GM19239 (cell line): ENCODE data around the gene ANGEL1.
A peak's percentile ranks its signal among the peaks of the same experiment; 100 is the strongest.

Experiments used
- DNase-seq: peaks from one replicate; pipeline ENCODE4 v3.0.0; 2011; ENCODE audit warnings: low spot score; ENCODE audit not compliant: insufficient read length
- FAIRE-seq: peaks from 2 replicates; lab custom pipeline; 2011; peaks lifted over from hg19 to GRCh38; lab: Jason Lieb, UNC

ANGEL1 gene, protein sequence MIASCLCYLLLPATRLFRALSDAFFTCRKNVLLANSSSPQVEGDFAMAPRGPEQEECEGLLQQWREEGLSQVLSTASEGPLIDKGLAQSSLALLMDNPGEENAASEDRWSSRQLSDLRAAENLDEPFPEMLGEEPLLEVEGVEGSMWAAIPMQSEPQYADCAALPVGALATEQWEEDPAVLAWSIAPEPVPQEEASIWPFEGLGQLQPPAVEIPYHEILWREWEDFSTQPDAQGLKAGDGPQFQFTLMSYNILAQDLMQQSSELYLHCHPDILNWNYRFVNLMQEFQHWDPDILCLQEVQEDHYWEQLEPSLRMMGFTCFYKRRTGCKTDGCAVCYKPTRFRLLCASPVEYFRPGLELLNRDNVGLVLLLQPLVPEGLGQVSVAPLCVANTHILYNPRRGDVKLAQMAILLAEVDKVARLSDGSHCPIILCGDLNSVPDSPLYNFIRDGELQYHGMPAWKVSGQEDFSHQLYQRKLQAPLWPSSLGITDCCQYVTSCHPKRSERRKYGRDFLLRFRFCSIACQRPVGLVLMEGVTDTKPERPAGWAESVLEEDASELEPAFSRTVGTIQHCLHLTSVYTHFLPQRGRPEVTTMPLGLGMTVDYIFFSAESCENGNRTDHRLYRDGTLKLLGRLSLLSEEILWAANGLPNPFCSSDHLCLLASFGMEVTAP

DNA sequence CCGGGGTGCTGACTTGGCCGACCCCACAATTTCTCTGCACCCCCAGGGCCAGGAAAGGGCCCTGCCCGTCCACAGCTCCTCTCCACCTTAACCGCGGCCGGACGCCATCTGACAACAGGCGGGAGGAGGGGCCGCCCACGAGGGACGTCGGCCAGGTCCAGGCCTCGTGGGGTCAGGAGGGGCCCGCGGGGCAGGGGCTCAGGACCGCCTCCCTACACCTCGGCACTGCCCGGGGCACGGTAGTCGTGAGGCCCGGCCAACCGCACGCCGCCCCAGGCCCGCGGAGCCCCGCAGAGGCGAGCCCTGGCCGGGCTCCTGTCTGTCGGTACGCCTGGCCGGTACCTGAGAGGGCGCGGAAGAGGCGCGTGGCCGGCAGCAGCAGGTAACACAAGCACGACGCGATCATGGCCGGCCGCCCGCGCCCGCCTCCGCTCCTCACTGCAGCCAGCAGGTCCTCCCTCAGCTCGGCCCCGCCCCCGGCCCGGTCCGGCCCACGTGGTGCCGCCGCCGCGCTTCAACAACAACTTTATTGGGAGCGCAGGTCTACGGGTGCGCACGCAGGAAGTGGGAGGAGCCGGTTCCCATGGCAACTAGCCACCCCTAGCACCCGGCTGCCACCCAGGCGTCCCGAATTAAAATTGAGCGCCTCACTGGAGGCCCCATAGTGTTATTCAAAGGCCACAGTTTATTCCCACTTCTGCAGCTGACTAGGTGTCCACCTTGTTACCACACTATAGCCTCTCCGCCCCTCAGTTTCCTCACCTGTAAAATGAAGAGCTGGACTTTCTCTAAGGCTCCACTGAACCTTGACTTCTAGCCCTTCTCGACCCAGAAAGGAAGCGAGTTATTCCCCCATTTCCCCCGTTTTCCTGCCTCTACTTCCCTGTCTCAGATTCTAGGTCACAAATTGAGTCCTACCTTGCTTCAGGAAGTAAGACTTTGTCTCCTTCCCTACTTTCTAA lies at the start of gene ANGEL1:
ANGEL1 (minus strand) TSS at position 461 of the 962 bp plus-strand sequence; CDS start at position 406, 55 bp downstream.
- DNase-seq (peak; percentile 84), FAIRE-seq (peak; percentile 95)

DNA sequence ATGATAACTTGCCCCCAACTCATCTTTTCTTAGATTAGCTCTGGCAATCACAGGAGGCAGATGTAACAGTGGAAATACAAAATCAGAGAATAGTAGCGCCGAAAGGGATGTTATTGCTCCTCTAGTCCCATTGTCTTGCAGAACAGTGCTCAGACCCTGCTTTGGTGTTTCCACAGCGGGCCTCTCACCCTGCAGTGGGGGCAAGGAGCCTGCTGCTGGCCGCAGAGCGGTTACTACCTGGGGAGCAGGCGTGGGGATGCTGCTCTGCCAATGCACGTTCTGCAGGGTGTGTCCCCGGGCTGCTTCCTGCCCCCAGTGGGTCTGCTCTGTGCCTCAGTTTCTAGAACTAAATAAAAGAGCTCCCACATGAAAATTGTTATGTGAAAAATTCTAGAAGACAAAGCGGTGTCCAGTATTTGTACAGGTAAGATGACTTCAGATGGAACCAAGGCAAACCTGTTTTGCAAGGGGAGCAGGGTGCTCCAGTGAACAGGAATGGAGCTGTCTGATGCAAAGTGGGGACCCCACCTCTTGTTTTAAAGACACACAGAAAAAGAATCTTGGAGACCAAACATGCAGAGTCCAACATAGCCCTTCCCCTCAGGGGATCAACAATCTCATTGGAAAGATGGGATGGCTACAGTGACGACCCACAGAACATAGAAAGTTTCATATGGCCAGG lies 49.0 kb upstream of the ANGEL1 start:
- FAIRE-seq (no peak), DNase-seq (no peak)

DNA sequence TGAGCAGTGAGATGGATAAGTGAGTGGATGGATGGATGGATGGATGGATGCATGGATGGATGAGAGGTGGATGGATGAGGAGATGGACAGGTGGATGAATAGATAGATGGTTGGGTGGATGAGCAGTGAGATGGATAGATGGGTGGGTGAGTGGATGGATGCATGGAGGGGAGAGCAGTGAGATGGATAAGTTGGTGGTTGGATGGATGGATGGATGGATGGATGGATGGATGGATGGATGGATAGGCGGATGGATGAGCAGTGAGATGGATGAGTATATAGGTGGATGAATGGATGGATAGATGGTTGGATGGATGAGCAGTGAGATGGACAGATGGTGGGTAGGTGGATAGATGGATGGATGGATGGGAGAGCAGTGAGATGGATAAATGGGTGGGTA lies 44.1 kb upstream of the ANGEL1 start:
- DNase-seq (no peak), FAIRE-seq (no peak)

DNA sequence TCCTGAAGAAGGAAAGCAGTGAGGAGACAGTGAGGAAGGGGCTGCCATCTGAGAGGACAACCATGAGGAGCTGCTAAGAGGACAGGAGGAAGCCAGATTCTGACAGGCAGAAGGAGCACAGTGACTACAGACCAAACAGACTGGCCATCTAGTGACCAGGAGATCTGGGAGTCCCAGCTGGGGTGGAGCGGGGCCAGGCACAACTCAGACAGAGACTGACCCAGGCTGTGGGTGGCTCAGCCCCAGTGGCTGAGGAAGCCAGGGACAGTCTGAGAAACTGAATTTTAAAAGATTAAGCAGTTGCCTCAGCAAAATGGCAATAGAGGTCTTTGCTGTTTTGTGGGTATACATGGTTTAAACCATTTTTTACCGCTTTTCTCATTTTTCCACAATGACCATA lies 42.4 kb upstream of the ANGEL1 start:
- no peak for DNase-seq
- no peak for FAIRE-seq

DNA sequence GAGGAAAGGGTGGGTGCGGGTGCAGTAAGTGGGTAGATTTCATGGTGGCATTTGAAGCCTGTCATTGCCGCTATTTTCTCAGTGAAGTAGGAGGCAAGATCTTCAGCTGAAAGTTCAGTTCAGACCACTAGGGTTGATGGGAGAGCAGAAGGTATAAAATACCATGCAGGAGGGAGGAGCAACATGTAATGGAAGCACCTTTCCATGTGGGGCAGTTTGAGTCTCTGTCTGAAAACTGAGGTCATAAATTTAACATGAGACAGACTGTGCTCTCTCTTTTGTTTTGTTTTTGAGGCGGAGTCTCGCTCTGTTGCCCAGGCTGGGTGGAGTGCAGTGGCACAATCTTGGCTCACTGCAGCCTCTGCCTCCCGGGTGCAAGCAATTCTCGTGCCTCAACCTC lies 36.2 kb upstream of the ANGEL1 start:
- DNase-seq (no peak), FAIRE-seq (no peak)

DNA sequence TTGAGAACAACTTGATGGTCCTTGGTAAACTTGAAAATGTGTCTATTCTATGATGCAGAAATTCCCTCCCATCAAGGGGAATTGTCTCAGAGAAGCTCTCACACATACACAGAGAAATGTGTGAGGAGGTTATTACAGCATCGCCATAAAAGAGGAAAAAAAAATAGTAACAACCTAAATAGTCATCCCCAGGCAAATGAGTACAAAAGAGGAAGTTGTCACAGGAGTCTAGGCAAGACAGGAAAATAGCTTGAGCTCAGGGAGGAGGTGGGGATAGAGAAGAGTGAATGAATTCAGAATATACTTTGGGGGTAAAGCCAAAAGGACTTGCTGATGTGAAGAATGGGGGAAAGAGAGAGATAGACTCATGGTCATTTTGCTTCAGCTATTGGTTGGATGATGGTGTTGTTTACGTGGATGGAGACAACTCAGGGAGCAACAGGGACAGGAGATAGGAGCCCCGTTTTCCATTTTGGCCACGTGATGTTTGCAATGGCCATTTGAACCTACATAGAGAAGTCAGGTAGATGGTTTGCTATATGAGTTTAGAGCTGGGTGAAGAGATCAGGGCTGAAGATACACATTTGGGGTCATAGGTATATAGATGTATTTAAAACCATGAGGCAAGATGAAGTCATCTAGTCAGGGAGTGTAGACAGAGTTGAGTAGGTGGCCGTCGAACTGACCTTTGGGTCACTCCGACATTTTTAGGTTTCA lies 33.8 kb upstream of the ANGEL1 start:
- DNase-seq (no peak), FAIRE-seq (no peak)

DNA sequence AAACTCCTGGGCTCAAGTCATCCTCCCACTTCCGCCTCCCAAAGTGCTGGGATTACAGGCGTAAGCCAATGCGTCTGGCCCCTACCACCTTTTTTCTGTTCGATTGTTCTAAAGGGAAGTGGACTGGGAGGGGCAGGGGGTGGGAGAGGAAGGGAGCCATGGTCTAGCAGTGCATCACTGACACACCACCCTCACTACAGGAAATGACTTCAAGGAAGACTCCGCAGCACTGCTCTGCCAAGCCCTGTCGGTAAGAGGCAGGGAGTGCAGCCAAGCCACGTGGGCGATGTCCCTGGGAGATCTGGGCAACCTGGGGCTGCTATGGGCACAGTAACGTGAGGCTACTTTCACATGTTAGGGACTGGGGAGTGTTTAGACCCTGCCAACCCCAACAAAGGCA lies 31.5 kb upstream of the ANGEL1 start:
- DNase-seq = no peak
- no peak for FAIRE-seq

DNA sequence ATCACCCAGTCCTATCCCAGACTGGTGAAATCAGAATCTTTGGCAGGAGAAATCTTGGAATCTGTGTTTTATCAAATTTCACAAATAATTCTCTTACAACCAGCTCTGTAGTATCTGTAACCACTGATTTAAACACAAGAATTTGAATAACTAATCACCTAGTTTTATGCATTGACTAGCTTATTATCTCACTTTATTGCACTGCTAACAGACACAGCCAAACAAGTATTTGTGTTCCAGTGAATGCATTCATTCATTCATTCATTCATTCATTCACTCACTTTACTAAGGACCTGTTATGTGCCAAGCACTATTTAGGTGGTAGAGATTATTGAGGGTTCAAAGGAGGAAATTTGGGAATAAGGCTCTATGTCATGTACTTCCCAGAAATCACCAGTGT lies 29.7 kb upstream of the ANGEL1 start:
- DNase-seq (no peak), FAIRE-seq (no peak)

DNA sequence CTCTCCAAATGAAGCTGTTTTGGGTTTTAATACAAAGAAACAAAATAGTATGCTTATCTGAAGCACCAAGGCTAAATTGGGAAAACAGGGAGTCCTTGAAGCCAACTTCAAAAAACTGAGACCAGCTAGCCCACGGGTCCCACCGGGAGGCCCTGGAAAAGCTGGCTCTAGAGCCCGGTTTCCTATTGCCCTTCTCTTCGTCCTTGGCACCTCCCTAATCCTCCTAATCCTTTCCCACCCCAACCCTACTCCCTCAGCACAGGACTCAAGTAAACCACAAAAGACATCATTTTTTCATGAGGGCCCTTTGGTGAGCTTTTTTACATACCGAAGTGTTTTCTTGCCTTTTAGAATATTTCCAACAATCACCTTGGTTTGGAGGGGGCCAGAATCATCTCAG lies 24.8 kb upstream of the ANGEL1 start:
- no peak for DNase-seq
- FAIRE-seq = no peak

DNA sequence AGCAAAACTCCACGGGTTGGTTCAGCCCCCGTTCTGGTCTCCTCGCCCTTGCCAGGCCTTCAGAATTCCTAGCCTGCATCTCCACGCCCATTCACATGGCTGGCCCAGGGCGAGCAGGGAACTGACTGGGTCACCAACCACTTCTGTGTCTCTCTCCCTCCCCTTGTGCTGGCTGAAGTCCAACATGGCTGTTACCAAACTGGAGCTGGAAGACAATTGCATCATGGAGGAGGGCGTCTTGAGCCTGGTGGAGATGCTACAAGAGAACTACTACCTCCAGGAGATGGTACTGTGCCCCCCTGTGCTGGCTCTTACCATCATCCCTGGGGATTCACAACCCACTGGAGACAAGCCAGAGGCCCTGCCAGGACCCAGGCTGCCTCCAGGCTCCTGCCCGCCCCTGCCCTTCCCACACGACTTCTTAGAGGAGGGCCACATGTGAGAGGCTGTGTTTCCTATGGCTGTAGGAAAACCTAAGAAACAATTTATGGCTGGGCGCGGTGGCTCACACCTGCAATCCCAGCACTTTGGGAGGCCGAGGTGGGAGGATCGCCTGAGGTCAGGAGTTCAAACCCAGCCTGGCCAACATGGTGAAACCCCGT lies 23.4 kb upstream of the ANGEL1 start:
- no peak for FAIRE-seq
- DNase-seq = no peak

DNA sequence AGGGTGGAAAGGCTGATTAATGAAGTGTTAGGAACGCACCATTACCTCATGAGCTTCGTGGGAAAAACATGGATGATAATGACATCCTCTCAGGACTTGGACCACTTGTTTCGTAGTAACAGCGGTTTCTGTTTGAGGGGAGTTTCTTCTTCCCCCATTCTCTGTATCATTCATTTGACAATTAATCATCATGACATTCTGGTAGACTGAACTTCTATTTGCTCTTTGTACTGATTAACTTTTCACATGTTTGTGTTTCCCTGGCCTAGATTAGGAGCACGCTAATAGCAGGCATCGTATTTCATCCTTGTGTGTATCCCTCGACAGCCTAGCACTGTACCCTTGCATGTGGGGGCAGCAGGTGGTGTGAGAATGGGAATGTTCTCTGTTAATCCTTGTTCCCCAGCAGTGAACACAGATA lies 21.6 kb upstream of the ANGEL1 start:
- no peak for DNase-seq
- no peak for FAIRE-seq

DNA sequence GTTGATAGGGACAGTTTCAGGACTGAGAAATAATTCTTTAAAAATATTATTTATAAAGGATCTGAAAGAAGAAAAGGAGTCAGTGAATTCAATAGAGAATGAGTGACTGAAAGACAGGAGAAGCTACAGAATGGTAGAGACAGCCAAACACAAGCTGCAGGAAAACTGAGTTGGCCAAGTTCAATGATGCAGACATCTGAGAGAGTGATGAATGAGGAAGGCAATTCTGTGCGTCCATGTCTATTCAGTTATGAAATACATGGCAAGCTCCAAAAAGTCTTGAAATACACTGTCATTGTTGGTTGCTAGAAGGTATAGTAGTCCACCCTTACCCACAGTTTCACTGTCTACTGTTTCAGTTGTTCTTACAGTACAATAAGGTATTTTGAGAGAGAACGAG lies 20.3 kb upstream of the ANGEL1 start:
- FAIRE-seq (no peak), DNase-seq (no peak)

DNA sequence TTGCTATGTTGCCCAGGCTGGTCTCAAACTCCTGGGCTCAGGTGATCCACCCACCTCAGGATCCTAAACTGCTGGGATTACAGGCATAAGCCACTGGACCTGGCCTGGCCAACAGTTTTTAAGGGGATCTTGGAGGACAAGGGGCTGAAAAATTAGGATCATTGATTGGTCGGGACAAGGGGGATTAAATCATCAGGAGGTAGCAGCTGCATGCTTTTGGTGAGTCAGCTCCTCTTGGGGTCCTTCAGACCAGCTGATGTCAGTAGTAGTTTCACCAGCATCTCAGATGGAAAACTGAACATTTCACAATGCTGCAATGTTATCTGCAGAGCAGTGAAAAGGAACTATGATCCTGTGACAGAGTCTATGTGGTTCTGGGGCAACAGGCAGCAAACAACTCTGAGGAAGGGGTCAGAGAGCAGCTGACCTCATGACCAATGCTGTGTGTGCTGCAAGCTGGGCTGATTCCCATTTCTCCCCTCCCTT lies 19.9 kb upstream of the ANGEL1 start:
- no peak for FAIRE-seq
- no peak for DNase-seq

DNA sequence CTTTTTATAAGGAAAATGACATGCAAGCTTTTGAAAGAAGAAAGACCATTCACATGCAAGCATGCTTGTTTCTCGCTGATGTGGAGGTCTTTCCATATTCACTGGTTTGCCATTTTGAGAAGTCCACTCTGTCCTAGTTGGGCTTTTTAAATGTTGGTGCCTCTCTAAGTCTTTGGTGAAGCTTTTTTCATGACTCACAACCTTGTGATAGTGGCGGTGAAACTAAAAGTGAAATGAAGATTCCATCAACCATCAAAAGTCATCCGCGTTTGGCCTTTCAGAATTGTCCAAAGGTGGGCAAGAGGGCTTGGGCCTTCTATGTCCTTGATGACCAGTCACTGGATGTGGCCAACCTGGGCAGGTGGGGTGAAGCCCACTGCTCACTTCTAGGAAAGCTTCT lies 17.9 kb upstream of the ANGEL1 start:
- FAIRE-seq (no peak), DNase-seq (no peak)

DNA sequence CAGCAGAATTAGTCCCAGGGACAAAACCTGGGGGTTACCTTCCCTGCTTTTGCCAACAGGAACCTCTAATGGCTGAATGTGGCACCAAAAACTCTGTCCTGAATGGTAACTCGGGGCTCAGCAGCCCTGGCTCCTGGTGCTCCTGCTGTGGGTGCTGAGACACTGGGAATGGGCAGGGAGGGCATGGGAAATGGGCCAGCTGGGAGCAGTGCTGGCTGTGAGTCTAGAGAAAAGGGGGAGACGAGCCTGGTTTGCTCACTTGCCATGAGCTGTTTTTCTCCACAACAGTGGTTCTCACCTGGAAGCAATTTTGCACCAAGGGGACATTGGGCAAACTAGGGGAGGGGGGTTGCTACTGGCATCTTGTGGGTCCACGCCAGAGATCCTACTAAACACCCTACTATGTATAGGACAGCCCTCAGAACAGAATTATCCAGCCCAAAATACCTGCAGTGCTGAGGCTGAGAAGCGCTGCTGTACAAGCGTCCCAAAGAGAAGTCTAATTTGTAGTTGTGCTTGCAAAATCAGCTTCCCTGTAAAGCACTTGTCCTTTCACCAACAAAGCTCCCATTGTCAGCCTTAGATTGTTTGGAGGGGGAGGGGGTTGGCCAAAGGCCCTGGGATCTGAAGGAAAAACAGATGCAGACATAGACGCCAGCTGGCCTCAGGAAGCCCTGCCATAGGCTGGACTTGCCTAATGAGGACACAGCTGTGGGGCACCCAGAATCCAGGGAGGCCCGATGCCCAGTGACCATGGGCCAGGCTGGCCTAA lies 17.2 kb upstream of the ANGEL1 start:
- FAIRE-seq (no peak), DNase-seq (no peak)

DNA sequence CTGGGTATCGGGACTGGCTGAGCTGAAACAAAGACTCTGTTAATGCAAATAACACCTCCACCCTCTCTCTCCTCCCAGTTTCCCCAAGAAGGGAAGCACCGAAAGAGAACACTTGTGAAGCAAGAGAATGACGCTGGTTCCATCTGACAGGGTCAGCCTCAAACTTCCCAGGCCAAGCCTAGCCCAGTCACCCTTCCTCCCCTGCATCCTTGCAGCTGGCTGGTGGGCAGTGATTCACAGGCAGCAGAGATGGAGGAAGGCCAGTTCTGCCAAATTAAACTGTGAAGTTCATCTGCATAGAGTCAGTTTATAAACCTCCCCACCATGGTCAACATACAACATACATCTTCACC lies 16.3 kb upstream of the ANGEL1 start:
- FAIRE-seq (no peak), DNase-seq (no peak)

DNA sequence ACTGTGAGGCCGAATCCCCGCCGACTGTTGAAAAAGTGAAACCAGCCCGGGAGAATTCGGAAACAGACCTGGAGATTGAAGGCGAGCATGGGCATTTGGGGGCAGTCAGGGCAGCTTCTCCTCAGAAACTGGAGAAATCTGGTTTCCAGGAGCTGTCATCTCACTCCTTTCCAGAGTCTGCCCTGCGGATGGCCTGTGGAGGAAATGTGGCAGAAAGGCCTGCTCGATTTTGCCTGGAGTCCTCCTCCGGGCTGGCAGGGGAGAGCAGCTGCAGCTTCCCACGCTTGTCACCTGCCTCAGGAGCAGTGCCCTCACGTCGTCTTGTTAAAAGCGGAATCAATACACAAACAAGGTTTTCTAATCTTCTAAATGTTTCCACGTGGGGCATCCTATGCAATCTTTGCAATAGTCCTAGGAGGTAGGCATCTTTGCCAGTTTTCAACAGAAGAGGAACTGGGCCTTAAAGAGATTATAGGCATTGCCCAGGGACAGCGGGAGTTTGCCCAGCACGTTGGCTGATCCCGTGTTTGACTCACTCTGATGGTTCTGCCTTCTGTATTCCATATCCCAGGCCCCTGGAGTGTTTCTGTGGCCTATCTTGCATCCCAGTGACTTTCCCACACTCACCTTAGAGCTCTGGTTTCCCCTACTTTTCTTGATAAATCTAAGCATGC lies 15.8 kb upstream of the ANGEL1 start:
- FAIRE-seq (no peak), DNase-seq (no peak)
